Progenitor cell of endocrine pancreas (in vitro differentiated cells): Measurements from ENCODE around the gene CERK. TPM values are rescaled to one million over a fixed set of nuclear protein-coding genes. Genes with fewer than 3 reads are reported as not detected.

ENCODE experiments used
- DNase-seq: peaks from one replicate; pipeline ENCODE4 v3.0.0; 2021; ENCODE audit warnings: low spot score; ENCODE audit not compliant: unreplicated experiment
- H3K27ac Mint-ChIP-seq: 2 replicates; pipeline ENCODE4 v1.8.0; 2021; ENCODE audit warnings: mild to moderate bottlenecking, moderate library complexity, mixed read lengths
- H3K27me3 Mint-ChIP-seq: 2 replicates; pipeline ENCODE4 v1.8.0; 2021; ENCODE audit warnings: mixed read lengths
- H3K36me3 Mint-ChIP-seq: 2 replicates; pipeline ENCODE4 v1.8.0; 2022; ENCODE audit warnings: mixed read lengths; ENCODE audit not compliant: insufficient read depth
- H3K4me1 Mint-ChIP-seq: 2 replicates; pipeline ENCODE4 v1.8.0; 2021; ENCODE audit warnings: low read depth, mixed read lengths
- H3K4me3 Mint-ChIP-seq: 2 replicates; pipeline ENCODE4 v1.8.0; 2021; ENCODE audit warnings: low read depth, mild to moderate bottlenecking, moderate library complexity, mixed read lengths
- H3K9me3 Mint-ChIP-seq: 2 replicates; pipeline ENCODE4 v1.8.0; 2021; ENCODE audit warnings: low read depth, mixed read lengths
- CTCF ChIP-seq: fragments of 200-600 bp; sonication (generic); IDR thresholded peaks from one replicate; pipeline ENCODE4 v1.5.0; 2021; ENCODE audit warnings: antibody characterized with exemption, mild to moderate bottlenecking; ENCODE audit not compliant: unreplicated experiment
- total RNA-seq: library from RNA; stranded (reverse); gene quantifications from 2 replicates; pipeline ENCODE4 v1.2.1, GENCODE V29; 2021

CERK gene
- total RNA-seq, 1 donor from 2014 or later, result 62.0 TPM

GRCh38 chr22:46657655-46657953 lies 80.4 kb downstream of the CERK start:
- Mint-ChIP-seq H3K4me1 (peaks cover 8% of the 10 kb centered on the region), H3K27me3 (no peaks in the 10 kb centered on the region), H3K27ac (peak overlapping the region; percentile 41), H3K9me3 (no peaks in the 10 kb centered on the region), H3K36me3 (no peaks in the 10 kb centered on the region), H3K4me3 (no peak overlapping the region)
- no peak for DNase-seq
- TF ChIP-seq CTCF, result no peak

DNA sequence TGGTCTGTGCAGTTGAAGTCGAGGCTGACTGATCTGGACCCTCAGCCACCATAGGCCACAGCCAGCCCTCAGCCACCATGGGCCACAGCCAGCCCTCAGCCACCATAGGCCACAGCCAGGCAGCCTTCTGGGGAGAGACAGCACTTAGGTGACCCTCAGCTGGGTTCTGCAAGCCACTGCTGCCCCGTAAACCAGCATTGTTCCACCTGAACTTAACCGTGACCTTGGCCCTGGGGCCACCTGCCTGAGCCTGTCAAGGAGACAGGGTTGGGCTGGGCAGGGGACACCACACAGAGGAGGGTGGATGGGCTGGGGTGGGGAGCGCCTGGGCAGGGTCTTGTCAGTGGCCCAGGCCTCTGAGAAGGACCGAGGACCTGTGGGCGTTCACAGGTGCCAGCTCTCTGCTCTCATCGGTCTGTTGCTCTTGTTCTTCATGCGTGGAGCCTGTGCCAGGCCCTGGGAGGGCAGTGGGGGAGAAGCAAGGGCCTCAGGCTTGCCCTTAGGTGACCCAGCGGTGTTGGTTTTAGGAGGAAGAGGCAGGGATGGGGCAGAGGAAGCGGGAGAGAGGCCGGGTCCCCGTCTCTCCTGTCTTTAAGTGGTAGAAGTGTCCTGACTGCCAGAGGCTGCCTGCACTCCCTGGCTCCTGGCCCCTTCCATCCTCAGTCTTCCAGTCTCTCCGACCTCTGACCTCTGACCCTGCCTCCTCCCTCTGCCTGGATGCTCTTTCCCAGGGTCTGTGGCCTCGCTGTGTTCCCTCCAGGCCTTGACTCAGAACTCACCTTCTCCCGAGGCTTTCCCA lies 81.0 kb downstream of the CERK start:
- no peaks in the 10 kb centered on the region for H3K9me3 Mint-ChIP-seq
- no peak overlapping the region for H3K27ac Mint-ChIP-seq
- peaks cover 11% of the 10 kb centered on the region for H3K4me1 Mint-ChIP-seq
- H3K27me3 Mint-ChIP-seq, result no peaks in the 10 kb centered on the region
- no peak for DNase-seq
- no peaks in the 10 kb centered on the region for H3K36me3 Mint-ChIP-seq
- no peak for TF ChIP-seq CTCF
- H3K4me3 Mint-ChIP-seq, result no peak overlapping the region

- TF ChIP-seq CTCF, result no peak
- peaks cover 17% of the 10 kb centered on the region for H3K4me1 Mint-ChIP-seq
- no peak overlapping the region for H3K4me3 Mint-ChIP-seq
- DNase-seq, result no peak
- H3K9me3 Mint-ChIP-seq, result no peaks in the 10 kb centered on the region
- no peak overlapping the region for H3K27ac Mint-ChIP-seq
- H3K36me3 Mint-ChIP-seq, result no peaks in the 10 kb centered on the region
- H3K27me3 Mint-ChIP-seq, result no peaks in the 10 kb centered on the region
Measured at GRCh38 chr22:46655861-46656608, 82.0 kb downstream of the CERK start.

DNA sequence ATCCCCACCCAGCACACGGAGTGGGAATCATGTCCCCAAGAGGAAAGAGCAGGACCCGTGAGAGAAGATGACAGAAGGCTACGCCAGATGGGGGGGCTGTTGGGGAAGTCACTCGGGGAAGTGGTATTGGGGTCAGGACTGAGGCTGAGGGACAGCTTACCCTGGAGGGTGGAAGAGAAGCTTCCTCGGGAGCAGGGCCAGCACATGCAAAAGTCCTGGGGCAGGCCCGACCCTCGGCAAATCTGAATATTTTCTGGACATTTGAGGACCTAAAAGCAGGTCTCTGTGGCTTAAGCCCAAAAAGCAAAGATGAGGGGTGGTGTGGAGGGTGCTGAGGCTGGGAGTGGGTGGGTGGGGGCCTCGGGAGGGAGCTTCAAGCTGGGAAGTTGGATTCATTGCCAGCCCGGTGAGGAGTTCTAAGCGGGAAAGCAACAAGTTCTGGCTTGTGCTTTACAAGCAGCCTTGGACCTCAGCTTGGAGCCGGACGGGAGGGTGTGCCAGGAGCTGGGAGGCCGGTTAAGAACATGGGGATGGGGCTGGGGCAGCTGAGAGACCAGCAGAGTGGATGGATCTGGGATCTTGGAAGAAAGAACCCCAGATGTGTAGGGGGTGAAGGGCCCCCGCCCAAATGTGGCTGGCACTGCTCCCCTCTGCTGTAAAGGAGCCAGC lies 83.0 kb downstream of the CERK start:
- H3K4me1 Mint-ChIP-seq, result peaks cover 16% of the 10 kb centered on the region
- H3K9me3 Mint-ChIP-seq, result no peaks in the 10 kb centered on the region
- no peak for DNase-seq
- H3K27me3 Mint-ChIP-seq, result no peaks in the 10 kb centered on the region
- no peak overlapping the region for H3K27ac Mint-ChIP-seq
- H3K36me3 Mint-ChIP-seq, result no peaks in the 10 kb centered on the region
- no peak overlapping the region for H3K4me3 Mint-ChIP-seq
- no peak for TF ChIP-seq CTCF

DNA sequence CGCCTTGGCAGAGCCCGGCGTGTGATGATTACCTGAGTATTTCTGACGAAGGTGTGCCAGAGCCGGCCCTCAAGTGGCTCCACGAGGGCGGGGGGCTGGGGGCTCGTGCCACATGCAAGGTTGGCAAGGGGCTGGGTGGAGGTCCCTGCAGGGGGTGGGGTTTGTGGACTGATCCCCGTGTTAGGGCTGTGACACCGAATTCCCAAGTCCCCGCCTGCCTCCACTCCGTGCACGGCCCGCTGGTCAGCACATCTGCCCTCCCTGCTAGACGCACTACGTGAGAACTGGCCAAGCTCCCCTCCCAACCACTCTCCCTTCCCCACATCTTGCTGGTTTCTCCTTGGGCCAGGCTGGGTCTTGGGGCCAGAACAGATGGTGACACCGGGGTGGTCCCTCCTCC lies 83.6 kb downstream of the CERK start:
- no peaks in the 10 kb centered on the region for H3K9me3 Mint-ChIP-seq
- no peak overlapping the region for H3K4me3 Mint-ChIP-seq
- no peak for DNase-seq
- peaks cover 20% of the 10 kb centered on the region for H3K4me1 Mint-ChIP-seq
- H3K36me3 Mint-ChIP-seq, result no peaks in the 10 kb centered on the region
- H3K27me3 Mint-ChIP-seq, result no peaks in the 10 kb centered on the region
- H3K27ac Mint-ChIP-seq, result no peak overlapping the region
- no peak for TF ChIP-seq CTCF
